HepG2 (cell line): ENCODE measurements around the gene SRSF7. TPM values are rescaled to one million over a fixed set of nuclear protein-coding genes. Genes with fewer than 3 reads are reported as not detected.

Experiments
- ARID3A ChIP-seq: IDR thresholded peaks from 2 replicates; pipeline ENCODE4 v1.6.1; 2012; ENCODE audit warnings: low read depth, low read length, improper control_type of control experiment
- FOXP1 ChIP-seq, 2 experiments: fragments of 450-650 bp in 1 of 2; IDR thresholded peaks; 2 replicates each; pipeline ENCODE4 v1.6.1; 2017 to 2018; ENCODE audit warnings: antibody characterized with exemption in 1 of 2
- GMEB2 ChIP-seq: IDR thresholded peaks from 2 replicates; pipeline ENCODE4 v1.6.1; 2016; ENCODE audit warnings: missing biosample characterization, missing genetic modification reagents, low read depth
- GTF3A ChIP-seq: sonication (generic); formaldehyde crosslinking; conservative IDR thresholded peaks from 2 replicates; pipeline ENCODE4 v1.4.0; 2020; ENCODE audit warnings: mild to moderate bottlenecking, missing genetic modification reagents
- HMG20A ChIP-seq: IDR thresholded peaks from 2 replicates; pipeline ENCODE4 v1.6.1; 2016; ENCODE audit warnings: borderline replicate concordance
- PAF1 ChIP-seq: IDR thresholded peaks from 2 replicates; pipeline ENCODE4 v1.6.1; 2016; ENCODE audit warnings: missing genetic modification reagents, missing compliant biosample characterization
- RFXAP ChIP-seq: sonication (generic); formaldehyde crosslinking; IDR thresholded peaks from 2 replicates; pipeline ENCODE4 v1.4.0; 2020; ENCODE audit warnings: missing genetic modification reagents, borderline replicate concordance
- RNF219 ChIP-seq: sonication (generic); formaldehyde crosslinking; IDR thresholded peaks from 2 replicates; pipeline ENCODE4 v1.5.0; 2020; ENCODE audit warnings: mild to moderate bottlenecking, missing genetic modification reagents
- SRSF4 ChIP-seq: fragments of 200-400 bp; formaldehyde crosslinking; IDR thresholded peaks from one replicate; pipeline ENCODE4 v1.6.1; 2018; ENCODE audit warnings: mild to moderate bottlenecking, low read depth, low read length, moderate library complexity; ENCODE audit not compliant: poor library complexity, severe bottlenecking
- TOE1 ChIP-seq: sonication (generic); formaldehyde crosslinking; IDR thresholded peaks from 2 replicates; pipeline ENCODE4 v1.4.0; 2020; ENCODE audit warnings: mild to moderate bottlenecking, missing genetic modification reagents
- TRAFD1 ChIP-seq: sonication (generic); formaldehyde crosslinking; IDR thresholded peaks from 2 replicates; pipeline ENCODE4 v1.5.1; 2020; ENCODE audit warnings: missing genetic modification reagents, mild to moderate bottlenecking, borderline replicate concordance
- ZBTB33 ChIP-seq: sonication (generic); formaldehyde crosslinking; IDR thresholded peaks from 2 replicates; pipeline ENCODE4 v1.4.0; 2020; ENCODE audit warnings: missing genetic modification reagents
- ZFP41 ChIP-seq: sonication (generic); formaldehyde crosslinking; IDR thresholded peaks from 2 replicates; pipeline ENCODE4 v1.4.0; 2020; ENCODE audit warnings: mild to moderate bottlenecking, missing genetic modification reagents, borderline replicate concordance
- ZFYVE20 ChIP-seq: sonication (generic); formaldehyde crosslinking; IDR thresholded peaks from 2 replicates; pipeline ENCODE4 v1.8.0; 2023; ENCODE audit warnings: low read depth, mild to moderate bottlenecking, moderate library complexity, missing genetic modification reagents, borderline replicate concordance
- ZNF296 ChIP-seq: sonication (generic); formaldehyde crosslinking; conservative IDR thresholded peaks from 2 replicates; pipeline ENCODE4 v1.5.0; 2020; ENCODE audit warnings: mild to moderate bottlenecking, missing genetic modification reagents
- ZNF414 ChIP-seq: sonication (generic); formaldehyde crosslinking; IDR thresholded peaks from 2 replicates; pipeline ENCODE4 v1.5.0; 2020; ENCODE audit warnings: missing genetic modification reagents
- ZNF562 ChIP-seq: sonication (generic); formaldehyde crosslinking; IDR thresholded peaks from 2 replicates; pipeline ENCODE4 v1.8.0; 2022; ENCODE audit warnings: missing genetic modification reagents, borderline replicate concordance
- polyA plus RNA-seq, 8 experiments: library from polyadenylated mRNA; depleted of rRNA in 3 of 8; stranded (reverse) in 7 of 8; unstranded in 1 of 8; fragments of >200 nt; fragmentation: Illumina TruSeq in 4 of 8; extraction: Trizol in 4 of 8; gene quantifications; 2 replicates each; pipeline versions ENCODE4 v1.2.1 to v1.2.3, GENCODE V29; 2011 to 2016; ENCODE audit warnings: low read depth in 4 of 8, missing spikeins in 1 of 8, mixed read lengths in 1 of 8; ENCODE audit not compliant: insufficient read depth in 1 of 8
- total RNA-seq, 5 experiments: library from RNA; depleted of rRNA; stranded (reverse); fragments of >200 nt; fragmentation: Illumina TruSeq; extraction: Trizol; gene quantifications; 2 replicates each; pipeline ENCODE4 v1.2.3, GENCODE V29; 2016; ENCODE audit warnings: low read depth in 1 of 5

Gene SRSF7
- total and polyA plus RNA-seq, 2 of the 13 experiments (the other 11 are each of a cell fraction or from before 2014, with no cell fraction given) = 172 to 275 TPM

- TF ChIP-seq GTF3A (no peak), ZNF562 (CRISPR knock-in tag) (no peak), ZFP41 (CRISPR knock-in tag) (no peak), PAF1 (CRISPR knock-in tag) (no peak), HMG20A (no peak), RNF219 (CRISPR knock-in tag) (no peak), TRAFD1 (CRISPR knock-in tag) (no peak), SRSF4 (no peak), ZNF414 (CRISPR knock-in tag) (no peak), RFXAP (CRISPR knock-in tag) (no peak), ZBTB33 (CRISPR knock-in tag) (0 out of 2 replicates have a peak, but pooled peaks have one; percentile 10), ARID3A (peak; percentile 58; the same call in 1 of the 2 replicates), ZNF296 (CRISPR knock-in tag) (no peak), GMEB2 (CRISPR knock-in tag) (no peak), FOXP1 (IDR thresholded peaks at IDR 0.05) (no peak), FOXP1 (CRISPR knock-in tag; IDR thresholded peaks at IDR 0.05) (no peak), TOE1 (CRISPR knock-in tag) (no peak), ZFYVE20 (CRISPR knock-in tag) (no peak)
Measured at GRCh38 chr2:38740851-38741731, 10.1 kb downstream of the SRSF7 start (continued).
